HCT116 (cell line): ENCODE results near the gene NOL9. TPM values are rescaled to one million over a fixed set of nuclear protein-coding genes. Genes with fewer than 3 reads are reported as not detected.

ENCODE experiments used
- ATAC-seq: fragments of 200-7000 bp; cut with Tn5 transposase; 2 replicates; pipeline ENCODE4 v1.9.1; 2020; ENCODE audit warnings: mild to moderate bottlenecking, moderate library complexity
- BruUV-seq: library from RNA; stranded (reverse); fragments of 400-500 nt; replicated peaks from 2 replicates; lab custom pipeline; 2021; lab: Mats Ljungman, UMichigan
- CTCF ChIA-PET: fragments of 300-600 bp; sonication (Branson Sonifier 250); formaldehyde crosslinking; loops from one replicate; lab custom pipeline; 2021; ENCODE audit warnings: antibody characterized with exemption; lab: Charles Lee
- POLR2A ChIA-PET: fragments of 300-600, 350-600 bp; sonication (Branson Sonifier 250); formaldehyde crosslinking; loops from one replicate; lab custom pipeline; 2021; ENCODE audit warnings: antibody characterized with exemption; lab: Charles Lee
- RAD21 ChIA-PET, 2 experiments: fragments of 300-600 bp; sonication (Branson Sonifier 250); formaldehyde crosslinking; loops; one replicate each; lab custom pipeline; 2023; ENCODE audit warnings: low total read pairs in 2 of 2; ENCODE audit not compliant: uncharacterized antibody in 2 of 2, unreplicated experiment in 2 of 2, low non-redundant PET in 1 of 2; lab: Charles Lee
- DNase-seq: peaks from one replicate; pipeline ENCODE4 v3.0.0-alpha.2; 2010; ENCODE audit warnings: low read depth, low spot score
- H2AFZ ChIP-seq: fragments of 200-600 bp; shearing (Covaris generic), sonication (generic); 2 replicates; pipeline ENCODE4 v1.6.1; 2017; ENCODE audit warnings: low read depth, mixed run types, mixed read lengths, antibody characterized with exemption, low read length; ENCODE audit not compliant: poor library complexity, severe bottlenecking
- H3K27ac ChIP-seq: 2 replicates; pipeline ENCODE4 v1.5.1; 2012; ENCODE audit warnings: low read depth, low read length
- H3K27me3 ChIP-seq: fragments of 200-600 bp; sonication (generic); 2 replicates; pipeline ENCODE4 v1.6.1; 2016; ENCODE audit warnings: mixed run types, low read length, mixed read lengths; ENCODE audit not compliant: insufficient read depth
- H3K36me3 ChIP-seq, 2 experiments: fragments of 200-500 bp in 1 of 2; fragments of 200-600 bp in 1 of 2; sonication (Bioruptor generic) in 1 of 2; sonication (generic) in 1 of 2; 2 replicates each; pipeline versions ENCODE4 v1.5.1 to v1.6.1; 2014 to 2016; ENCODE audit warnings: low read length in 2 of 2, inconsistent platforms in 1 of 2, mixed read lengths in 1 of 2, mixed run types in 1 of 2; ENCODE audit not compliant: insufficient read depth in 2 of 2, control insufficient read depth in 1 of 2
- H3K4me1 ChIP-seq, 2 experiments: fragments of 200-600 bp in 1 of 2; sonication (generic) in 1 of 2; 2 replicates each; pipeline versions ENCODE4 v1.5.1 to v1.6.1; 2012 to 2017; ENCODE audit warnings: low read length in 2 of 2, inconsistent platforms in 1 of 2, mild to moderate bottlenecking in 1 of 2, mixed read lengths in 1 of 2, mixed run types in 1 of 2, moderate library complexity in 1 of 2; ENCODE audit not compliant: insufficient read depth in 2 of 2, control insufficient read depth in 1 of 2
- H3K4me2 ChIP-seq: fragments of 200-600 bp; sonication (generic); 2 replicates; pipeline ENCODE4 v1.6.1; 2017; ENCODE audit warnings: mixed run types, low read length, mixed read lengths
- H3K4me3 ChIP-seq, 2 experiments: fragments of 200-600 bp in 1 of 2; sonication (generic) in 1 of 2; replicated peaks in 1 of 2; 2 replicates each; pipeline ENCODE4 v1.5.1; 2011 to 2016; ENCODE audit warnings: low read length in 2 of 2, control low read depth in 1 of 2, low read depth in 1 of 2, mild to moderate bottlenecking in 1 of 2, mixed read lengths in 1 of 2, mixed run types in 1 of 2
- H3K79me2 ChIP-seq: fragments of 200-600 bp; sonication (generic); 2 replicates; pipeline ENCODE4 v1.6.1; 2017; ENCODE audit warnings: mild to moderate bottlenecking, mixed run types, low read length, moderate library complexity, mixed read lengths; ENCODE audit not compliant: insufficient read depth
- H3K9ac ChIP-seq: fragments of 200-600 bp; sonication (generic); 2 replicates; pipeline ENCODE4 v1.6.1; 2016; ENCODE audit warnings: low read length, mixed read lengths
- H3K9me2 ChIP-seq: fragments of 200-600 bp; sonication (generic), shearing (Covaris generic); 2 replicates; pipeline ENCODE4 v1.6.1; 2017; ENCODE audit warnings: mixed run types, mild to moderate bottlenecking, moderate library complexity; ENCODE audit not compliant: insufficient read depth
- H3K9me3 ChIP-seq, 2 experiments: fragments of 200-500 bp in 1 of 2; fragments of 200-600 bp in 1 of 2; sonication (Bioruptor generic) in 1 of 2; sonication (generic) in 1 of 2; 2 replicates each; pipeline ENCODE4 v1.6.1; 2014 to 2017; ENCODE audit warnings: low read length in 2 of 2, mixed read lengths in 2 of 2, inconsistent platforms in 1 of 2, low read depth in 1 of 2, mild to moderate bottlenecking in 1 of 2, mixed run types in 1 of 2, moderate library complexity in 1 of 2; ENCODE audit not compliant: control insufficient read depth in 1 of 2, insufficient read depth in 1 of 2
- H4K20me1 ChIP-seq: fragments of 200-600 bp; sonication (generic), shearing (Covaris generic); 2 replicates; pipeline ENCODE4 v1.6.1; 2017; ENCODE audit warnings: mixed run types, mild to moderate bottlenecking, moderate library complexity; ENCODE audit not compliant: insufficient read depth
- CBX3 ChIP-seq: IDR thresholded peaks from 2 replicates; pipeline ENCODE4 v1.6.1; 2012; ENCODE audit warnings: low read depth
- CEBPB ChIP-seq: IDR thresholded peaks from 2 replicates; pipeline ENCODE4 v1.6.1; 2012; ENCODE audit warnings: low read depth
- EGR1 ChIP-seq: IDR thresholded peaks from 2 replicates; pipeline ENCODE4 v1.6.1; 2012; ENCODE audit warnings: low read depth
- ELF1 ChIP-seq: IDR thresholded peaks from 2 replicates; pipeline ENCODE4 v1.6.1; 2012; ENCODE audit warnings: low read depth, borderline replicate concordance
- EZH2 ChIP-seq: fragments of 200-600 bp; sonication (generic); IDR thresholded peaks from 2 replicates; pipeline ENCODE4 v1.6.1; 2017; ENCODE audit warnings: antibody characterized with exemption, mixed run types
- EZH2phosphoT487 ChIP-seq: fragments of 200-600 bp; IDR thresholded peaks from 2 replicates; pipeline ENCODE4 v1.6.1; 2018; ENCODE audit warnings: antibody characterized with exemption, borderline replicate concordance
- FOSL1 ChIP-seq: IDR thresholded peaks from 2 replicates; pipeline ENCODE4 v1.6.1; 2012; ENCODE audit warnings: low read depth
- JUND ChIP-seq: IDR thresholded peaks from 2 replicates; pipeline ENCODE4 v1.6.1; 2012
- POLR2AphosphoS5 ChIP-seq: IDR thresholded peaks from 2 replicates; pipeline ENCODE4 v1.6.1; 2011; ENCODE audit warnings: mild to moderate bottlenecking, low read depth, low read length, moderate library complexity
- REST ChIP-seq: IDR thresholded peaks from 2 replicates; pipeline ENCODE4 v1.6.1; 2012; ENCODE audit warnings: low read depth
- YY1 ChIP-seq: IDR thresholded peaks from 2 replicates; pipeline ENCODE4 v1.6.1; 2011; ENCODE audit warnings: low read length, low read depth, moderate library complexity, mild to moderate bottlenecking; ENCODE audit not compliant: insufficient replicate concordance; ENCODE audit errors: extremely low read depth
- ZNF274 ChIP-seq: fragments of 200-500 bp; sonication (Bioruptor generic); IDR thresholded peaks from 2 replicates; pipeline ENCODE4 v1.6.1; 2014; ENCODE audit warnings: mild to moderate bottlenecking, low read depth, low read length, inconsistent platforms
- intact Hi-C: fragments of 100-400 bp; cut with micrococcal nuclease; formaldehyde crosslinking; loops from 2 replicates; pipeline ENCODE4 v1.10.0; 2022
- total RNA-seq: library from RNA; stranded (reverse); gene quantifications from one replicate; pipeline ENCODE4 v1.2.1, GENCODE V29; 2021; ENCODE audit not compliant: unreplicated experiment

The NOL9 gene
- total RNA-seq, 1 experiment from 2014 or later: 46.4 TPM

- Histone ChIP-seq H3K4me1 (peaks cover 35 to 63% of the 10 kb centered on the region in 2 experiments), H4K20me1 (no peaks in the 10 kb centered on the region), H3K9ac (peak within 1 kb of the TSS; percentile 91), H3K27ac (peak within 1 kb of the TSS; percentile 87), H3K4me3 (peak within 1 kb of the TSS; percentile 91 to 96), H3K27me3 (no peaks in the 10 kb centered on the region), H3K79me2 (peaks cover 5% of the 10 kb centered on the region; the same call in 1 of the 2 replicates), H2AFZ (no peak within 1 kb of the TSS), H3K4me2 (peak within 1 kb of the TSS; percentile 97), H3K9me3 (no peaks in the 10 kb centered on the region), H3K9me2 (no peaks in the 10 kb centered on the region), H3K36me3 (no peaks in the 10 kb centered on the region)
- intact Hi-C loops: loop anchor here (2.0 kb wide), 2 partner anchors 43 to 155 kb away; no protein-coding TSS in a partner anchor
- ChIA-PET POLR2A (interaction anchor here (0.8 to 1.8 kb wide), 6 partner anchors 20 to 99 kb away, joined by 3 to 7 read pairs (median 4); no protein-coding TSS in a partner anchor), CTCF (interaction anchor here (1.0 to 4.3 kb wide), 4 partner anchors 12 to 68 kb away, joined by 3 to 14 read pairs (median 5); no protein-coding TSS in a partner anchor), RAD21 (no interaction called here)
- peak; percentile 14 for ATAC-seq
- peak; percentile 60 for DNase-seq
- BruUV-seq: no TSS peak
- TF ChIP-seq CBX3 (no peak), JUND (no peak), CEBPB (no peak), ZNF274 (no peak), REST (no peak), POLR2AphosphoS5 (peak; percentile 89), FOSL1 (no peak), EGR1 (no peak), EZH2 (no peak), EZH2phosphoT487 (no peak), YY1 (peak; percentile 58), ELF1 (no peak)
Observed at GRCh38 chr1:6491480-6491962, 62.8 kb downstream of the NOL9 start, which contains the start of gene PLEKHG5. Gene PLEKHG5 (minus strand): TSS chr1:6491667. CDS start chr1:6477571, 14,096 bp downstream.
